Left ventricle myocardium inferior (tissue), 1 donor: Measurements from ENCODE around the gene SERINC4. TPM values are rescaled to one million over a fixed set of nuclear protein-coding genes. Genes with fewer than 3 reads are reported as not detected.
"Not testable (repeated sequence)": the region's sequence is repeated elsewhere in the genome, so short reads cannot be mapped to it uniquely, and the experiment has no call there.

ENCODE experiments used
- DNase-seq: peaks from one replicate; pipeline ENCODE4 v3.0.0-alpha.2; 2020
- H3K27ac ChIP-seq: fragments of 200-600 bp; replicated peaks from 2 replicates; pipeline ENCODE4 v1.8.0; 2021
- H3K27me3 ChIP-seq: fragments of 200-600 bp; 2 replicates; pipeline ENCODE4 v1.8.0; 2021; ENCODE audit warnings: low read depth
- H3K36me3 ChIP-seq: fragments of 200-600 bp; 2 replicates; pipeline ENCODE4 v1.8.0; 2021
- H3K4me1 ChIP-seq: fragments of 200-600 bp; 2 replicates; pipeline ENCODE4 v1.8.0; 2021
- H3K4me3 ChIP-seq: fragments of 200-600 bp; 2 replicates; pipeline ENCODE4 v1.8.0; 2021; ENCODE audit warnings: mild to moderate bottlenecking, moderate library complexity
- H3K9me3 ChIP-seq: fragments of 200-600 bp; replicated peaks from 2 replicates; pipeline ENCODE4 v1.8.0; 2021
- intact Hi-C: fragments of 100-400 bp; cut with micrococcal nuclease; formaldehyde crosslinking; loops from one replicate; pipeline ENCODE4 v1.11.0; 2022
- microRNA-seq: library from miRNA; unstranded; fragments of <30 nt; microRNA quantifications from one replicate; pipeline ENCODE4 v1.2.0, GENCODE V29; 2020
- total RNA-seq: library from RNA; stranded (reverse); fragmentation: NEBNext Ultra II Directional; extraction: Animal tissue kit (Norgen Biotek cat#: 25700); gene quantifications from one replicate; pipeline ENCODE4 v1.2.1, GENCODE V29; 2021
- TF ChIP-seq, protein P1 (sequence below): fragments of 200-600 bp; IDR thresholded peaks from 2 replicates; pipeline ENCODE4 v1.8.0; 2021; ENCODE audit warnings: antibody characterized with exemption, mild to moderate bottlenecking, borderline replicate concordance
- donor health status: DM: no; HTN: yes; CAD: no; lungs with severe emphysema.

SERINC4 gene
- total RNA-seq, 1 donor from 2014 or later: 0.44 TPM

DNA sequence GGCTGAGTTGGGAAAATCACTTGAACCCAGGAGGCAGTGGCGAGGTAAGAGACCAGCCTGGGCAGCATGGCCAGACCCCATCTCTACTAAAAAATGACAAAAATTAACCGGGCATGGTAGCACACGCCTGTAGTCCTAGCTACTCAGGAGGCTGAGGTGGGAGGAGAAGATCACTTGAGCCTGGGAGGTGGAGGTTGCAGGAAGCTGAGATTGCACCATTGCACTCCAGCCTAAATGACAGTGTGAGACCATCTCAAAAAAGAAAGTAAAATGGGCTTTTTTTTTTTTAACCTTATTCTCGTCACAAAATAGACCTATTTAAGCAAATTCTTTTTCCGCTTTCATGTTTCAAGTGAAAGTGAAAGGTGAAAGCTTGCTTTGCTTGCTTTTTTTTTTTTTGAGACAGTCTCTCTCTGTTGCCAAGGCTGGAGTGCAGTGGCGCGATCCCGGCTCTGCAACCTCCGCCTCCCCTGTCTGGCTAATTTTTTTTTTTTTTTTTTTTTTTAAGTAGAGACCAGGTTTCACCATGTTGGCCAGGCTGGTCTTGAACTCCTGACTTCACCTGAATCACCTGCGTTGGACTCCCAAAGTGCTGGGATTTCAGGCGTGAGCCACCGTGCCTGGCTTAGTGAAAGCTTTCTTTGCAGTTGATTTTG lies 50.2 kb downstream of the SERINC4 start:
- intact Hi-C loops: no loop called here
- peak overlapping the region; percentile 27 for H3K4me3 ChIP-seq
- peaks cover 79% of the 10 kb centered on the region for H3K4me1 ChIP-seq
- peaks cover 21% of the 10 kb centered on the region for H3K36me3 ChIP-seq
- TF ChIP-seq, protein P1, sequence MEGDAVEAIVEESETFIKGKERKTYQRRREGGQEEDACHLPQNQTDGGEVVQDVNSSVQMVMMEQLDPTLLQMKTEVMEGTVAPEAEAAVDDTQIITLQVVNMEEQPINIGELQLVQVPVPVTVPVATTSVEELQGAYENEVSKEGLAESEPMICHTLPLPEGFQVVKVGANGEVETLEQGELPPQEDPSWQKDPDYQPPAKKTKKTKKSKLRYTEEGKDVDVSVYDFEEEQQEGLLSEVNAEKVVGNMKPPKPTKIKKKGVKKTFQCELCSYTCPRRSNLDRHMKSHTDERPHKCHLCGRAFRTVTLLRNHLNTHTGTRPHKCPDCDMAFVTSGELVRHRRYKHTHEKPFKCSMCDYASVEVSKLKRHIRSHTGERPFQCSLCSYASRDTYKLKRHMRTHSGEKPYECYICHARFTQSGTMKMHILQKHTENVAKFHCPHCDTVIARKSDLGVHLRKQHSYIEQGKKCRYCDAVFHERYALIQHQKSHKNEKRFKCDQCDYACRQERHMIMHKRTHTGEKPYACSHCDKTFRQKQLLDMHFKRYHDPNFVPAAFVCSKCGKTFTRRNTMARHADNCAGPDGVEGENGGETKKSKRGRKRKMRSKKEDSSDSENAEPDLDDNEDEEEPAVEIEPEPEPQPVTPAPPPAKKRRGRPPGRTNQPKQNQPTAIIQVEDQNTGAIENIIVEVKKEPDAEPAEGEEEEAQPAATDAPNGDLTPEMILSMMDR: no peak
- no peaks in the 10 kb centered on the region for H3K27me3 ChIP-seq
- peak overlapping the region; percentile 23 for H3K27ac ChIP-seq
- no peaks in the 10 kb centered on the region for H3K9me3 ChIP-seq
- DNase-seq: no peak

DNA sequence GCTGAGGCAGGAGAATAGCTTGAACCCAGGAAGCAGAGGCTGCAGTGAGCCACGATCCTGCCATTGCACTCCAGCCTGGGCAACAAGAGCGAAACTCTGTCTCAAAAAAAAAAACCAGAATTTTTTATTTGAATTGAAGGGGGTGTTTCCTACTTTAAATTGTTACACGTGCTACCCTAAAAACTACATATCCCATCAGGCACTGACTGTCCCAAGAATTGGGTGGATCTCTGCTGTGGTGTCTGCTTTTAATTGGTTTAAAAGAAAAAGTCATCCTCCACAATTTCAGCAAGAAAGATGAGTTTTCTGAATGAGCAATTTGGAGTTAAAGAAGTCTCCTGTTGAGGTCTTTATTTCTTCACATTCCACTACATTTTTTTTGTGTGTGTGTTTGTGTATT lies 51.6 kb downstream of the SERINC4 start:
- Histone ChIP-seq H3K4me1 (peaks cover 77% of the 10 kb centered on the region), H3K4me3 (peak overlapping the region; percentile 88), H3K36me3 (peaks cover 6% of the 10 kb centered on the region), H3K9me3 (no peaks in the 10 kb centered on the region), H3K27ac (peak overlapping the region; percentile 2), H3K27me3 (no peaks in the 10 kb centered on the region)
- intact Hi-C loops: no loop called here
- no peak for DNase-seq
- TF ChIP-seq, protein P1: no peak

DNA sequence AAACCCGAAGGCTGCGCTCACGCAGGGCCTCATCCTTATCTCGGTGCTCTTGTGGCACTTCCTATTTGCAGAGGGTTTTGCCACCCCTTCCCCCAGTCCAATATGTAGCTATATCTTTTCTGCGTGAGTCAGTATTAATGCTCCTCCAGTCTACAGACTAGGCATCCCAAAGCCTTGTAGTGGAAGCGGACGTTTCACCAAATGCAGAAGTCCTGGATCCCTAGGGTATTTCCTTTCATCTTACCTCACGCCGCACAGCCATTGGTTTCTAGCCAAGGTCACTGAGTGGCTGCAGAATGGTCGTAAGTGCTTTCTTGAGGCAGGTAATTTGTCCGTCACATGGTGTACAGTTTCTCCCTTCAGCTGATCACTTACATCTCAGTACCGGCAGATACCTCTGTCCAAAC lies 53.1 kb downstream of the SERINC4 start:
- intact Hi-C loops, DNase-seq, H3K9me3 ChIP-seq: not testable (repeated sequence)

DNA sequence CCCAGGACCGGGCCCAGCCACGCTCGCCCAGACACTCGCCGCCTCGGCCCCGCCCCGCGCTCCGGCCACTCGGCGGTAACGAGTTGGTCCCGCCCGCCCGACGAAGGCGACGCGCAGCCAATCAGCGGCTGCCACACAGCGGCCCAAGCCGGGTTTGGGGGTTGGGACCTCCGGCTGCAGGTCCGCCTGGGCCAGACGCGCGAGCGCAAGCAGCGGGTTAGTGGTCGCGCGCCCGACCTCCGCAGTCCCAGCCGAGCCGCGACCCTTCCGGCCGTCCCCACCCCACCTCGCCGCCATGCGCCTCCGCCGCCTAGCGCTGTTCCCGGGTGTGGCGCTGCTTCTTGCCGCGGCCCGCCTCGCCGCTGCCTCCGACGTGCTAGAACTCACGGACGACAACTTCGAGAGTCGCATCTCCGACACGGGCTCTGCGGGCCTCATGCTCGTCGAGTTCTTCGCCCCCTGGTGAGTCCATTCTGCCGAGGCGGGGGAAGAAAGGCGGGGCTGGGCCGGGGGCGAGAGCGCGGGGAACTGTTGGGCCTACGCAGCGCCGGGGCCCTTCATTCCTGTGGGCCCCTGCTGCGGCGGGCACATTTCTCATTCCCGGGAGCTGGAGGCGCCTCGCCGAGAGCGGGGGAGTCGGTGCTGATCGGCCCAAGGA lies 53.6 kb downstream of the SERINC4 start, which contains the start of gene PDIA3:
TSS of gene PDIA3 (plus strand) at position 194 of the 658 bp plus-strand sequence. CDS start at position 296, 102 bp downstream.
- TF ChIP-seq, protein P1: peak; percentile 30
- Histone ChIP-seq H3K27ac (peak within 1 kb of the TSS; percentile 94), H3K4me3 (peak within 1 kb of the TSS; percentile 88), H3K4me1 (peaks cover 58% of the 10 kb centered on the region)
- intact Hi-C loops, H3K9me3 ChIP-seq, H3K36me3 ChIP-seq, H3K27me3 ChIP-seq: not testable (repeated sequence)
- peak; percentile 94 for DNase-seq

More for the DNA sequence above, 53.1 kb downstream of the SERINC4 start:
- peak overlapping the region; percentile 94 for H3K27ac ChIP-seq
- peaks cover 63% of the 10 kb centered on the region for H3K4me1 ChIP-seq
- H3K36me3 ChIP-seq, H3K27me3 ChIP-seq: not testable (repeated sequence)
- H3K4me3 ChIP-seq: peak overlapping the region; percentile 88

Small RNAs within 50 kb of the gene (microRNA-seq; reads per million reads assigned to microRNA genes)
- not detected for gene MIR1282

Other genes with a start within 250 kb of the SERINC4 start
- 12.8 TPM for gene PPIP5K1, start 210.0 kb downstream of the SERINC4 start, total RNA-seq
- gene CKMT1B, start 206.2 kb downstream of the SERINC4 start, total RNA-seq: not detected
- gene STRC, start 181.4 kb downstream of the SERINC4 start, total RNA-seq: not detected
- 1.2 TPM for gene CATSPER2, start 151.4 kb downstream of the SERINC4 start, total RNA-seq
- gene CKMT1A, start 106.4 kb downstream of the SERINC4 start, total RNA-seq: not detected
- gene PDIA3, start 53.8 kb downstream of the SERINC4 start, total RNA-seq: 154 TPM
- gene ELL3, start 23.3 kb downstream of the SERINC4 start, total RNA-seq: 0.82 TPM
- gene SERF2, start 7.9 kb downstream of the SERINC4 start, total RNA-seq: 900 TPM
- 17.9 TPM for gene HYPK, start 379 bp upstream of the SERINC4 start, total RNA-seq
- 20.4 TPM for gene MFAP1, start 24.5 kb upstream of the SERINC4 start, total RNA-seq
- 1.8 TPM for gene WDR76, start 26.8 kb upstream of the SERINC4 start, total RNA-seq